ENCODE data around the gene KIRREL3.

Gene KIRREL3

DNA sequence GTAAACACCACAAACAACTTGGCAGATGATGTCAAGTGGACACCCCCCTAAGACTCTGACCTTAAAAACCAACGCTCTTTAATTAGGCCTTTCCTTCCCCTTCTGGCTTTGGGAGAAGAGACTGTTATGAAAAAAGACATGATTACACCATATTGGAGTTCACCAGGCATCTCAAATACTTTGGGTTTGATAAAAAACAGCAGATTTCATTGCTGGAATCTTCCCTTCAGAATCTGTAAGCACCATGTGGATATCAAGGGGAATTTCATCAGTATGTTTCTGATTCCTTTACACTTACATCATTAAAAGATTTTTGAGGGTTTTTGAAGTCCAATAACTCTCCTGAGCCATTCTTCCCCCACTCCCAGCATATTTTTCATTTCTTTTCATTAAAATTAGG is 85.6 kb downstream of the KIRREL3 start:
- no peak for DNase-seq (ENCODE audit: low spot score)

- DNase-seq (ENCODE audit: low spot score): no peak
Observed at GRCh38 chr11:126914166-126914565, 86.4 kb downstream of the KIRREL3 start.

GRCh38 chr11:126904520-126904919 is 96.0 kb downstream of the KIRREL3 start:
- no peak for DNase-seq (ENCODE audit: low spot score)

- DNase-seq (ENCODE audit: low spot score): no peak
Observed at GRCh38 chr11:126901783-126902182, 98.8 kb downstream of the KIRREL3 start.

- no peak for DNase-seq (ENCODE audit: low spot score)
Observed at GRCh38 chr11:126899961-126900748, 100.4 kb downstream of the KIRREL3 start.

DNA sequence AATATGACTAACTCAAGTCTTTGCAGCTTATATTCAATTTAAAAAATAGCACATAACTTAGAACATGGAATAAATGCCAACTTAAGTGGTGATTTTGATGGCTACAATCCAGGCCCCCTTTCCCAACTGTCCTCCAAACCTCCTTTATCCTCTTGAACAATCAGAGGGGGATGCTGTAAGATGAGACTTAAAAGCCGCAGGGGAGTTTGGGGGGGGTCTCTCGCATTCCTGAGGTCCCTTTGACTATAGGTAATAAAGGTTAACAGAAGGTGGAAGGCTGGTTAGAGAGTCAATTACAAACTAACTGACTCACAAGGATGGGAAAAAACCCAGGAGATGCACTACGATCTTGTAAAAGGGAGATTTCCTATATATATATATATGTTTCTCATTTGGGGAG is 101.8 kb downstream of the KIRREL3 start:
- no peak for DNase-seq (ENCODE audit: low spot score)

- no peak for DNase-seq (ENCODE audit: low spot score)
Observed at GRCh38 chr11:126897430-126897829, 103.1 kb downstream of the KIRREL3 start.

DNA sequence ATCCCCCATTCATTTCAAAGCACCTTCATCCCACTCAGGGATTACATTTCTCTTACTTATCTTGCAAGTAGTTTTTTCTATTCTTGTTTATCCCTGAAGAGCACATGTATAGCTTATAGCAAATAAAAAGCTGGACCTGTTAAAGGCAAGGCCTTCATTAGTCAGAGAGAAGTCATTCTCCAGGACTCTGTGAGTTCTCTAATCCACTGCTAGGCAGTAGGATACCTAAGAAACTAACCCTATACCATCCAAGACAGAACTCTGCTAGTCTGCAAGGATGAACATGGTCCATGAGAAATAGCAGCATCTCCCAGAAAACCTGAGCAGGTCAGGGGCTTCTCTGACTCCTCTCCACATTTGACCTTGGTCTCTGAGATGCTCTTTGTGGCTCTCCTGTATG is 104.5 kb downstream of the KIRREL3 start:
- DNase-seq (ENCODE audit: low spot score): no peak

DNA sequence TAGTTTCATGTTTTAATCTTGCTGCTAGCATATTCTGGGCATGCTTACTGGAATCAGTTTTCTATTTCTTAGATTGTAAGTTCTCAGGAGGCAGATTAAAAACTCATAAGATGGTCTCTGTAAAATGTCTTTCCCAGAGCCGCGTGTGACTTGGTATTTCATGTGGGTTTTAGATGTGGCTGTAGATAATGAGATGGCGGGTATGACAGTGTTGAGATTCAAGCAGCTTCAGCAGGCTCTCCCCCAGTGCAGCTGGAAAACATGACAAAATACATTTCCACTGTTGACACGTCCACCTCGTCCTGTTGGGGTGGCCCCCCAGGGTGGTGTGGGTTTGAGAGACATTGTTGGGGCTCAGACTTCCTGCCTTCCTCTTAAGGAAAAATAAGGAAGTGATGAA is 106.8 kb downstream of the KIRREL3 start:
- DNase-seq (ENCODE audit: low spot score): no peak

GRCh38 chr11:126892756-126893155 is 107.8 kb downstream of the KIRREL3 start:
- no peak for DNase-seq (ENCODE audit: low spot score)

- no peak for DNase-seq (ENCODE audit: low spot score)
Observed at GRCh38 chr11:126891556-126892217, 108.9 kb downstream of the KIRREL3 start.

- no peak for DNase-seq (ENCODE audit: low spot score)
Observed at GRCh38 chr11:126890561-126890960, 110.0 kb downstream of the KIRREL3 start.

DNA sequence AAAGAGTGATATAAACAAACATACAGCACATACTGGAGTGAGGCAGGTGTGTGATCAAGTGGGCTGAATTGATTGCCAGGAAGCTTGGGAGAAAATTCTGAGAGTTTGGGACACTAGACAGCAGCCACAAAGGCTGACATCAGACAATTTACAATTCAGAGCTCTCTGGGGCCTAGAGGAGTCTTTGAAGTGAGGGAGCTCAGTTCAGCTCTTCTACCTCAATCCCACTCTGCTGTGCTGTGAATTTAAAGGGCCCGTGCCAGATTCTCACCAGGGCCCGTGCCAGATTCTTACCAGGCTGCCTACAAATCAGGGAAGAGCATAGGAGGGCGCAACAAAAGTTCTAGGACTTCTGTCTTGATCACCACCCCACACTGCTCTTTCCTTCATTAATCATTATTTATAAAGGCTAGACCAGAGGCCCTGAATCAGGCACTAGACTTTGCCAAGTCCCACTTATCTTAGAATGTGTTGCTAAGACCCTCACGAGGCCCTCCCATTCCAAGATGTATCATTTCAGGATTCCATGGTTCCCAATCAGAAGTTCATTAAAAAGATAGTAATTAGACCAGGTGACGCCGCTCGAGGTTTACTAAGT is 112.4 kb downstream of the KIRREL3 start:
- DNase-seq (ENCODE audit: low spot score): no peak

GRCh38 chr11:126886636-126887035 is 113.9 kb downstream of the KIRREL3 start:
- no peak for DNase-seq (ENCODE audit: low spot score)

- DNase-seq (ENCODE audit: low spot score): no peak
Observed at GRCh38 chr11:126886085-126886484, 114.5 kb downstream of the KIRREL3 start.

DNA sequence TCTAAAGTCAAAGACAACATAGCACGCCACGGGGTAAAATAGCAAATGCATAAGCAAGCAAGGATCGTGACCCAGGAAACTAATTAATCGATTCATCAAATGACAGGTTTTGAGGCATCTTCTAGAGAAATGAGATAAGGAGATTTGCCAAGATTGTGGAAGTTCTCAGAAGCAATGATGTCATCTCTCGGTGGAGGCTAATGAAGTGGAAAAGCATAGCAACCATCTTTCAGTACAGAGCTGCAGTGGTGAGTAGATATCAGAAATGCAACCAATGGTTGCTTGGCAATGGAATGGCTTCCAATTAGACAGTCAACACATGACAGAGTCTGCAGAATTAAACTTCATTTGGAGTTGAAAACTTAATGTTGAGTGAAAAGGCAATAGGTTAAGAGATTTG is 116.0 kb downstream of the KIRREL3 start:
- DNase-seq (ENCODE audit: low spot score): no peak

- no peak for DNase-seq (ENCODE audit: low spot score)
Observed at GRCh38 chr11:126884192-126884591, 116.4 kb downstream of the KIRREL3 start.

DNA sequence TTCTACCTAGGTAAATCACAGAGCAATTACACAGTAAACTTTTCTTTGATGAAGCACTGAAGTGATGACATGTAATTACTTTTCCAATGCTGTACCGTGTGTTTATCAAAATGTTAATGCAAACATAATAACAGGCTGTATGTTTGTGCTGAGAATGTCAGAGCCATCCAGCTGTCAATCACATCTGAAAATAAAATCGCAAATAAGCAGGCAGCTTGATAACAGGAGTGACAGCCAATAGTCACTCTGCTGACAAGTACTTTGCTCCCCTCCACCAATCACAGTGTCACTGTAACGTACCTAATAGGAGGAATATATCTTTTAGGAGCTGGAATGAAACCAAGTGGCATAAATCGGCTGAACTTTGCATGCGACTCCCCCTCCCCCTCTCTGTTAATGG is 119.7 kb downstream of the KIRREL3 start:
- no peak for DNase-seq (ENCODE audit: low spot score)

DNA sequence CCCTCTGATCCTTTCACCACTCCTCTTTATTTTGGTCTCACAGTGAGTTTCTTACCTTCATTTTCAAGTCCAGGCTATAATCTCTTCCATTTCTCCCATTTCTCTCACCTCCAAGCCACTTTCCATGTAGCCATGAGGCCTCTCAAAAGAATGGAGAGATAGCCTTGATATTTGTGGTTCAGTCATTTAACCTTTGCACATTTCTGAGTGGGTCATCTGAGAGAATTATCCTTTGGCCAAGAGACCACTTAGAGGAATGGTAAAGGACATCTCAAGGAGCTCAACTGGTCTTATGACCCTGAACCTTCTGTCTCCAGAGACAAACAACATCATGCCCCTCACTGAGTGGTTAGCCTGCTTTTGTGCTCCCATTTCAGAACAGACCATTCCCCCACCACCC is 121.1 kb downstream of the KIRREL3 start:
- no peak for DNase-seq (ENCODE audit: low spot score)

DNA sequence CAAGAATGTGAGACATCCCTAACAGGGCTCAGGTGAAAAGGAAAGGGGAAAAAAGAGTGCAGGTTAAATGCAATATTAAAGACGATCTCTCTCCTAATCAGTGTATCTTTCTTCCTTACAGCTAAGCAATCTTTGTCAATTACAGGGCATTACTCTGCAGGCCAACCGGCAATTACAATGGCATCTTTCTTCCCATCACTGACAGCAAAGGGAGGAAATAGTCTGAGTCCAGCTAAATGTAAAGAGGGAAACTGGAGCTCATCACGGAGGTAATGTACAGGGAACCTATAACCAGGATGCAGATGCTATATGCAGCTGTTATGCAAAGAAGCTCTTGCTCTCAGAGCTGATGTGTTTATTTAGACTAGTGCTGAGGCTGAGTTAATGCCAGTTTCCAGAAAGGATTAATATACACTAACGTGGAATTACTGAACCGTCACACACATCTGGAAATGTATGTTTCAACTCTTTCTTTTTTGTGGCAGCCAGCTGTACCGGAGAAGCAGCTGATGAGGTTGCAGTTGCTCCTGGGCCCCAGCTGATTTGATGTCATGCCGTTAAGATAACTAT is 121.6 kb downstream of the KIRREL3 start:
- no peak for DNase-seq (ENCODE audit: low spot score)

DNA sequence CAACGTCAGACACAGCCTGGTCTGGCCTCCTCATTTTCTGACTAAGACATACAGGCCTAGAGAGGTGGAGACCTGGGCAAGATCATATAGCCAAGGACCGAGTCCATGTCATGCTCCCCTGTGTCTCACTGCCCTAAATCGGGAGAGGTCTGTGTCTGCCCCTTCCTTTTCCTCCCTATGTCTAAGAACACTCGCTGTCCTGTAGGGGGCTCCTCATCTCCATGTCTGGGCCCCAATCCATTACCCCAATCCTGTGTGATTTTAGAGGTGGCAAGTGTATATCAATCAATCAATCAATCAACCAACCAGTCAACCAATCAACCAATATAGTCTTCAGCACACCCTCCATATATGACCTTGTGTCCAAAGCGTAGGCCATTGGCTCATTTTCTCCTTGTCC is 125.7 kb downstream of the KIRREL3 start:
- DNase-seq (ENCODE audit: low spot score): no peak

- DNase-seq (ENCODE audit: low spot score): no peak
Observed at GRCh38 chr11:126874276-126874675, 126.3 kb downstream of the KIRREL3 start.

DNA sequence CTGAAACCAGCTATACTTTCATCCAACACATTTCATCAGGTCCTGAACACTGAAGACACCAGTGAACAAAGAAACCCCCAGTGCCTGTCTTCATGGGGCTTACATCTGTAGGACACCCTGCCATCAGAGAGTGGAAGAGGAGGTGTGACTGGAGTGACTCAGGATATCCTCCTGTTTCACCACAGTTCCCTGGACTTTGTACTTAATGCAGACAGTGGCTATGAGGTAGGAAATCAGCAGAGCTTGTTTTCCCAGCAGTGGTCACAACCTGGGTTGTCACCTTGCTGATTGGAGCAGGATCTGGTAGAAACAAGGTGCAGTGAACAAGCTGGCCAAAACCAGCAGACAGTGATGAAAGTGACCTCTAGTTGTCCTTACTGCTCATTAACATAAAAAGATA is 128.8 kb downstream of the KIRREL3 start:
- no peak for DNase-seq (ENCODE audit: low spot score)

All from CD4-positive, alpha-beta T cell treated with Interleukin-2 at 100 ng/mL for 4 hours (primary cell).